HG03521 (cell line): ENCODE results near the gene GATA6.

Experiments
- ATAC-seq: cut with Tn5 transposase; IDR thresholded peaks from one replicate; pipeline ENCODE4 v1.9.1; 2021; ENCODE audit warnings: mild to moderate bottlenecking, moderate library complexity; ENCODE audit not compliant: unreplicated experiment

The GATA6 gene

DNA sequence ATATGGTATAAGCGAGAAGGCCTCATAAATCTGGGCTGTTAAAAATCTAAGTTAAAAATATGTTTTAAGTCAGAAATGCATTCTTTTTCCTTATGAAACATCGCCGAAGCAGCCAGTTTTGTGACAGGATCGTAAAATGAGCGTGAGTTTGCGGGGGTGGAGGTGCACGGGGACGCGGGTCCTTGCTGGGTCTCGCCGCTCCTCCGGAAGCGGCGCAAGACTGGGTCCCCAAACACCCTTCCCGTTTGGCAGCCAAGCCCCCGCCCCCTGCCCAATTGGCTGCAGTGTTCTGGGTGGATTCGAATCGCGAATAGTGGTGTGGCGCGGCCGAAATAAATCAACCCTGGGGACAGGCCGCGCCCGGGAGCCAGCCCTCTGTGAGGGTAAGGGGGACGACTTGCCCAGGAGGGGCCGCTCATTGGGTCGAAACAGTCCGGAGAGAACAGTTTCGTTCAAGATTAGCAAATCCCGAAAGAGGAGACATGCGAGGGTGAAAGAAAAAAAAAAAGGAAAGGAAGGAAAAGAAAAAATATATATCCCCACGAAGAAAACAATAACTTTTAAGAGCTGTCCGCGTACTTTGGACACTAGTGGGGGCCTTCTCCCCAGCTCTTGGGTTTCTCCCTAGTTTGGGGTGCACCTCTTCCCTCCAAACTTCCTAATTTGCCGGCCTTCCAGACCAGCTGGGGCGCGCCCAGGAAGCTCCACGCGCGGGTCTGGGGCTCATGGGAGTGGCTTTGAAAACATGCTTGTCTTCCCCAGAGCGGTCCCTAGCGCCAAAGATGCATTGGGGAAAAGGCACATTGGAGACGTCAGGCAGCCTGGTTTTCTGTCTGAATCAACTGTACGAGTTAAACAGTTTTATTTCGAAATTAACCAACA lies 3.1 kb upstream of the GATA6 start:
- no peak for ATAC-seq

DNA sequence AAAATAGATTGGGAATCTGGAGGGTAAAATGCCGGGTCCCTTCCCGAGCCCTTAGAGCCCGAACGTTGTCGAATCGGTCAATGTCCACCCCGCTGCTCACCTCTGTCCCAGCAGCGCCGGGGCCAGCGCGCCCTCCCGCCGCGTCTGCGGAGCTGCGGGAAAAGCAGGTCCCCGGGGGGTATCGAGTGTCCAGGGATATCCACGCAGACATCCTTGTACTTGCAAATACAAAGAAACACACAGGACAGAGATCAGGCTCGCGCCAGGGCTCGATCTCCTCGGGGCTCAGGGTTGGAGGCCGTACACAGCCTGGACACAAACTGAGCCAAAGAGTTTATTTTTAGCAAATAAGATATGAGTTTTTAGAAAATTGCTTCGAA lies 2.3 kb upstream of the GATA6 start:
- no peak for ATAC-seq

DNA sequence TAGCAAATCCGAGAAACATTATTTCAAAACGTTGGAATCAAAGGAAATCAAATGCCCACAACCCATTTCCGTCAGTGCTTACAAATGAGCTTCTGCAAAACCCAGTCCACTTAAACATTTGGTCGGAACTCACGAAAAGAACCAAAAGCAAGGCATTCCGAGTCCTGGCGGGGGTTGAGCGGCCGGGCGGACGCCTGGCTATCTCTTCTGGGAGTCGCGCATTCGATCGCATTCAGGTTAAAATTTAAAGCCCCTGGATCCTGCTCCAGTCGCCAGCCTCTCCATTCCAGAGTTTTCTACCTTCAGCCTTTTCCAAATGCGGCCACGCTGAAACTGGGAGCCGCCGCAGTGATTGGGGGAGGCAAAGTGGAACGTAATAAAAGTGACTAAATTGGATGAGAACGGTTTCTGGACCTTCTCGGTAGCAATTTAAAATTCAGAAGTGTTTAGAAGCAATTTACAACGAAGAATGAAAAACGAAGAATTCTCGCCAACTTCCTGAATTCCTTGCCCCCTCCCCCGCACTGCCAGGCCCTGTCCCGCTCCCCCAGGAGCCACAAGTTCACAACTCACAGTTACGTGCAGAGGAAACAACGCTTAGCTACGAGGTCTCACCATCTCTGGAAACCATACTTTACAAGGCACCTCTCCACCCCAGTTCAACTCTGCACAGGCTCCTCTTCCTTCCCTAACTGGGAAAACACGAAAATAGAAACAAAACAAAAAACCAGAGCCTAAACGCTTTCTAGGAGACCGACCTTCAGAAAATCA lies 1.7 kb upstream of the GATA6 start:
- no peak for ATAC-seq

DNA sequence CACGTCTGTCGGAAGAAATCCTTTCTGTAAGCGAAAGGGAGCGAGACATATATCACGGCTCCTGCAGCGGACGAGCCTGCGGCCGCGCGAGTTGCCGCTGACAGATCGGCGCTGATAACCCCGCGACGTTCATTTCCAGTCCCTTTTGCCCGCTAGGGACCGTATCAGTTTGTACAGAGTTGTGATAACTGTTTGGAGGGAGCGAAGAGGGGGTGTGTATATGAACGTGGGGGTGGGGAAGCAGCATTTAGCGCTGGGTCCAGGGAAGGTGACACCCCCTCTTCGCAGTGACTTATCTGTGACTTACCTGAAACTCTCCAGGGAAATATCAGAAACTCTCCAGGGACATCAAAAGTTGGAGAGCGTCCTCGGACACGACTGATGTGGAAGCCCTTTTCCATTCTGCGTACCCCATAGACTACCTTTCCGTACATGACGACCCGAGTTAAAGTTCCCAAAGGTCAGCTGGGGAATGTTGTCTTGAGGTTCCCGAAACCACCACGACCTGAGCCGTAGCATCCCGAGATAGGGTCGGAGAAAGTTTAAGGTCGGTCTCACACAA lies 948 bp upstream of the GATA6 start:
- no peak for ATAC-seq

DNA sequence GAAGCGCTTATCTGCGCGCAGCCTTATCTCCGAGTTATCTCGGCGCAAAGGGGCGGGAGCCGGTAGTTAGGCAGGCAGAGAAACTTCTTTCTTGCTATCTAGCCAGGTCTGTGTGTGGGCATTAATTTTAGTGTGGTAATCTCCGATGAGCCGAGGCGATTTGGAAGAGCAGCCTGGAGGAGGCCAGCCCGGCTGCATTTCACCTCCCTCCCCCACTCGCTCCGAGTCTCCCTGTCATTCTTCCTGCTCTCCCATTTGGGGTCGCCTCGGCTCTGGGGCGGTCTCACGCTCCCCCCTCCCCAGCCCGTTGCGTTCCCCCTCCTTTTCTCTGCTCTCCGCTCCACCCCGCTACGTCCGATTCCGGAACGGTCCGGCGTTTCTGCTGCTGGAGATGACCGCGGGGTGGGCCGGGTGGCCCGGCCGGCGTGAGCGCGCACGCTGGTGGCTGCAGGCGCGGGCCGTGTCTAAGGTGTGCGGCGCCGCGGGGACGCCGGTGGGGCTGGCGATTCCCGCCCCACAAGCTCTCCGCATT lies 566 bp downstream of the GATA6 start:
- ATAC-seq: no peak

DNA sequence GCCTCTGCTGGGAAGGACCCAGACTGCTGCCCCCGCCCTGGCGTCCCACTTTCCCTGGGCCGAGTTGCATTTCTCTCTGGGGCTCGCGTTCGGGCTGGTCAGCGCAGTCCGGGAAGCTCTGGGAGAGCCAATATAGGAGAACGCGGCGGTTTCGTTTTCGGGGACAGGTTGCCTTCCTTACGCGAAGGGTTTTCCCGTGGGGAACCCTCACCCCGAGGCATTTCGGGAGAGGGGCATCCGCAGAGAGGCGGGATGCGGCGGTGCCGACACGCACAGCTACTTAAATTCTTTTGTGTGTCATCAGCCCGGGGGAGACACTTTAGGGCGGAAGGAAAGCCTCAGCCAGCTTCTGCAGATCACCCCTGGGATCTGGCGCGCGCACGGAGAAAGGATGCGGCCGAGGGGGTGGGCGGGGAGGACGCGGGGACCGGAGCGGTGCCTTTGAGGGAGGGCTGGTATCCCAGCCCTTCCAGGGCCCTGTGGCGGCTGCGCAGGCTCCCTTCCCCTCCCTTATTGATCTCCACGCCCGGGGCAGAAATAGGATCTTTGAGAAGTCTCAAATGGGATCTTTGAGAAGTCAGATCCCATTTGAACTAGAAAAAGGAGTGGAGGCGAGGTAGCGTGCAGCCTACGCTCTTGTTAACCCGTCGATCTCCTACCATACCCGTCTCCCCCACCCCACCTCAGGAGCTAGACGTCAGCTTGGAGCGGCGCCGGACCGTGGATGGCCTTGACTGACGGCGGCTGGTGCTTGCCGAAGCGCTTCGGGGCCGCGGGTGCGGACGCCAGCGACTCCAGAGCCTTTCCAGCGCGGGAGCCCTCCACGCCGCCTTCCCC lies 1.2 kb downstream of the GATA6 start:
- ATAC-seq: no peak

DNA sequence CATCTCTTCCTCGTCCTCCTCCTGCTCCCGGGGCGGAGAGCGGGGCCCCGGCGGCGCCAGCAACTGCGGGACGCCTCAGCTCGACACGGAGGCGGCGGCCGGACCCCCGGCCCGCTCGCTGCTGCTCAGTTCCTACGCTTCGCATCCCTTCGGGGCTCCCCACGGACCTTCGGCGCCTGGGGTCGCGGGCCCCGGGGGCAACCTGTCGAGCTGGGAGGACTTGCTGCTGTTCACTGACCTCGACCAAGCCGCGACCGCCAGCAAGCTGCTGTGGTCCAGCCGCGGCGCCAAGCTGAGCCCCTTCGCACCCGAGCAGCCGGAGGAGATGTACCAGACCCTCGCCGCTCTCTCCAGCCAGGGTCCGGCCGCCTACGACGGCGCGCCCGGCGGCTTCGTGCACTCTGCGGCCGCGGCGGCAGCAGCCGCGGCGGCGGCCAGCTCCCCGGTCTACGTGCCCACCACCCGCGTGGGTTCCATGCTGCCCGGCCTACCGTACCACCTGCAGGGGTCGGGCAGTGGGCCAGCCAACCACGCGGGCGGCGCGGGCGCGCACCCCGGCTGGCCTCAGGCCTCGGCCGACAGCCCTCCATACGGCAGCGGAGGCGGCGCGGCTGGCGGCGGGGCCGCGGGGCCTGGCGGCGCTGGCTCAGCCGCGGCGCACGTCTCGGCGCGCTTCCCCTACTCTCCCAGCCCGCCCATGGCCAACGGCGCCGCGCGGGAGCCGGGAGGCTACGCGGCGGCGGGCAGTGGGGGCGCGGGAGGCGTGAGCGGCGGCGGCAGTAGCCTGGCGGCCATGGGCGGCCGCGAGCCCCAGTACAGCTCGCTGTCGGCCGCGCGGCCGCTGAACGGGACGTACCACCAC lies 2.1 kb downstream of the GATA6 start:
- ATAC-seq: no peak

DNA sequence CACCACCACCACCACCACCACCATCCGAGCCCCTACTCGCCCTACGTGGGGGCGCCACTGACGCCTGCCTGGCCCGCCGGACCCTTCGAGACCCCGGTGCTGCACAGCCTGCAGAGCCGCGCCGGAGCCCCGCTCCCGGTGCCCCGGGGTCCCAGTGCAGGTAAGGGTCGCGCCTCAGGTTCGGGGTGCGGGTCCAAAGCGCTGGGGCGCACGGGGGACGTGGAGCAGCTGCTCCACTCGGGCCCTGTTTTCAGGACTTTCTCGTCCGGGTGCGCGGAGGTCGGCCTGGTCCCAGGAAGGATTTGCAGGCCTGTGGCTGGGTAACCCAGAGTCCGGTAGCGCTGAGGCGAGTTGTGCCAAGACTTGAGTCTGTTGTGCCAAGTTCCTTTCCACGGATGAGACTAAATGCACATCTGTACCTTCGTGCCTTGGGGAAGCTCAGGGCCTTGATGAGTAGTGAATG lies 2.8 kb downstream of the GATA6 start:
- ATAC-seq: no peak

DNA sequence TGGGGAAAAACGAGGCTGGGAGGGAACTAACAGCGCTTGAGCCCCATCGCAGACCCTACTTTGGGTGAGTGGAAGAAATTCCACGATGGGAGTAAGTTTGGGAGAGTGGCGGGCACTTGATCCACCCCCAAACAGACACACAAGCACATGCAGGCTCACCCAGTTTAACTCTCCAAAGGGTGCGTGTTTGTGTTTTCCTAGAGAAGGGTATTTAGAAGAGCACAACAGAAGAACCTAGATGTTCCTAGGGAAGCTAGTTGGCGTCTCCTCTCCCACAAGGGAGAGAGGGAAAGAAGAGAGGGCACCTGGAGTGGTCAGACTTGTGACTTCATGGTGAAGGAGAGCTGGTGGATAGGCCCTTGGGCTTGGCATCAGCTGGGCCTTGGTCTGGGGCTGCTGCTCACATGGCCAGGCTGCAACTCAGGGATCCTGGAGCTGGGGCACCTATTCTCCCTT lies 3.2 kb downstream of the GATA6 start:
- ATAC-seq: no peak

DNA sequence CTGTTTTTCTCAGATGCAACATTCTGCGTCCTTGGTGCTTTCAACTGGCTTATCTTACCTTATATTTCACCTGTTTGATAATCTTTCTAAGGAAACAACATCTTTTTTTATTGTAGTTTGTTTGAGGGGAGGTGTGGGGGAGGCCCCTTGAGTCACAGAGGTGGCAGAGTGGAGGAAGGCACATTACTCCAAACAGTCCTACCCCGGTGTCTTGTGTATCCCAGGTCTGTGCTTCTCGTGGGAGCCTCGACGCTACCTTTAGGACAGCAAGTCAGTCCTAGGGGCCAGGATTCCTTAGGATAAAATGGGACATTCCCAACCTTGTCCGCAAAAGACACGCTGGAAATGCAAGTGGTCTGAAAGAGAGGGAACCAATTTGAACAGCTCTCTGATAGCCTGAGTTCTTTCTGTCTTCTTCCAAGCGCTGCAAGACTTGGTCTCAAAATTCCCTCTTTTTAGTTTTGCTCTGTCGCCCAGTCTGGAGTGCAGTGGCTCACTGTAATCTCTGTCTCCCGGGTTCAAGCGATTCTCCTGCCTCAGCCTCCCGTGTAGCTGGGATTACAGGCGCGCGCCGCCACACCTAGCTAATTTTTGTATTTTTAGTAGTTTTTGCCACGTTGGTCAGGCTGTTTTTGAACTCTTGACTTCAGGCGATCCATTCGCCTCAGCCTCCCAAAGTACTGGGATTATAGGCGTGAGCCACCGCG lies 4.0 kb downstream of the GATA6 start:
- no peak for ATAC-seq

DNA sequence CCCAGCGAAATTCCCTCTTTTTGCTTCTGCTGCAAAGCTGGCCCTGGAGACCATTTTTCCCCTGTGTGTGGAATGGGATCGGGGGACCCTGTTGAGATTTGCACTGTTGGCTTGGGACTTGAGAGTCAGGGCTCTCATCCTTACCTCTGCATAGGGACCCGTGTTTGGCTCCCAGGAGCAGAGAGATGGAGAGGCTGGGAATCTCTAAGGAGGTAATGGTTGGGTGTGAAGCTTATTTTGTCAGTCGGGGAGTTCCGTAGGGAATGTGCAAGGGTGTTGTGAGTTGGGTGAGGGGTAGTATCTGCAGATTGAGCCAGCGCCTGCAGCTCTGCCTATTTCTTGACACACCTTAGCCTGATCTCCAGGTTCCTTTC lies 4.5 kb downstream of the GATA6 start:
- ATAC-seq: no peak

DNA sequence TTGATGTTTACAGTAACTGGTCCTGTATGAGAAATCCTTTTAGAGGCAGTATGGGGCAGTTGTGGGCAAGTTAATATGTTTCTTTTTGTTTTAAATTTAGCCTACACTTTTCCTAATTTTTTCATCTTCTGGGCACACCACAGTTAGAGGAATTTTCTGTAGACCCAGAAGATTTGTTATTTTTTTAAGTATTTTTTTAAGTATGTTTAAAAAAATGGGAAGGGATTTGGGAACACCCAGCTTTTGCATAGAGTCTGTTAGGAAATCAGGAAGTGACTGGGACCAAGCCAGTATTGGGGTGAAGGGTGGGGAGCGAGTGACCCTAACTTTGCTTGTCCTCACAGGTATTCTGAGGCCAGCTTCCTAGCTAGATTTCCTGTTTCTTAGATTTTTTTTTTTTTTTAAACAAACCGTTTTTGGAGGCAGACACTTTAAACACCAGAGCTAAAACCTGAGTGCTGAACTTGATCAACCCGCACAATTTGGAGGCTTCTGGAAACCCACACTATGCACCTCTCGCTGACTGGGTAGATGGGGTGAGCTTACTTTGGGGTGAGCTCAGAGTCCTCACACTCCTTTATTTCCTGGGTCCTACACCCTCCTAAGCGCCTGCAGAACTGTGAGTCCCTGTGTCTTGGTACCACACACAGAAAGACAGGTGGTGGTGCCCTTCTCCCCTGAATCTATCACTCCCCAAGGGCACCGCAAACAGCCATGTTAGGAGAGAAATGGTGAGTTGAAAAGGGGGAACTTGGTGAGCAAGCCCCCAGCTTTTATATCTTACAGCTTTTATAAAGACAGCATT lies 5.2 kb downstream of the GATA6 start:
- no peak for ATAC-seq

DNA sequence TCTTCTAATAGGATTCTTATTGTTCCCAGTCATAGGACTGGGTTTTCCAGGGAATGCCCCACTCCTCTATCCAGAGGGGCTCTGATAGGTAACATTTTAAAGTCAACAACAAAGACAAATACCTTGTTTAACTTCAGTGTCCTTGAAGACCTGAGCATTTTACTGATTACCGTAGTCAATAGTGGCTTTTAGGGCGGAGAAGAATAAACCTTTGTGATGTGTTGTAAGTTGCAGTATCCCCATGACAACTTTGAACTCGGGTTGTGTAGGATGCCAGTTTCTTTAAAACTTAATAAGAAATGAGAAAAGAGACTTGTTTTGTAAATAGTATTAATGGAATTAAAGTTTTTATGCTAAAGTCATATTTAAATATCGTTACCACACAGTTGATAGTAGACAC lies 6.0 kb downstream of the GATA6 start:
- ATAC-seq: no peak

DNA sequence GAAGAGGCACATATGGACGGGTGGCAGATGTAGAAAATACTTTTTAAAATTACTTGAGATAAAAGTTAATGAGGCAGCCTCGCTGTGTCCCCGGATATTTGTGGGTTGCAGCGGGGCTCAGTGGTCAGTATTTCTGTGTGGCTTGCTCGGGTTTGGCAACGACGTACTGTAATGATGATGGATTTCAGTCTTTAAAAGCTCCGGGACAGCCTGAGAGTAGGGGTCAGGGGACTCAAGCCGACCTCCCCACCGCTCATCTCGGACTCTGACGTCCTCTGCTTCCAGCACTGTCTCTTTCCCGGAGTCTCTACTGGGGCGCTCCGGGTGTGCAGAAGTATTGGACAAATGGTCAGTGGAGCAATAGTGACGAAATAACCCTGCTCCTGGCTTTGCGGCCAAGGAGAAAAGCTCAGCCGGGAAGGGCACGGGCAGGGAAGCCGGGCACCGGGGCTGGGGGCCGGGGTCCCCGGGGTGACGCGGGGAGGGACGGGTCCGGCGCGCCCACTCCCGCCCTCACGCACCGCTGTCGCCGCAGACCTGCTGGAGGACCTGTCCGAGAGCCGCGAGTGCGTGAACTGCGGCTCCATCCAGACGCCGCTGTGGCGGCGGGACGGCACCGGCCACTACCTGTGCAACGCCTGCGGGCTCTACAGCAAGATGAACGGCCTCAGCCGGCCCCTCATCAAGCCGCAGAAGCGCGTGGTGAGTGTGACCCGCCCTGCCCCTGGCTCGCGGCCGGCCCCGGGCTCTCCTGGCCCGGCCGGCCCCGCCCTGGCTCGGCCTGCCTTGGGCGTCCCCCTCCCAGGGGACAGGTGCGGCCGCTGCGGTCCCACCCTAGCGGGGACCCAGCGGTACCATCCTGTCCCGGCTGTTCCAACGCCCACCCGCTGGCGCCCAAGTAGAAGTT lies 7.3 kb downstream of the GATA6 start:
- no peak for ATAC-seq

DNA sequence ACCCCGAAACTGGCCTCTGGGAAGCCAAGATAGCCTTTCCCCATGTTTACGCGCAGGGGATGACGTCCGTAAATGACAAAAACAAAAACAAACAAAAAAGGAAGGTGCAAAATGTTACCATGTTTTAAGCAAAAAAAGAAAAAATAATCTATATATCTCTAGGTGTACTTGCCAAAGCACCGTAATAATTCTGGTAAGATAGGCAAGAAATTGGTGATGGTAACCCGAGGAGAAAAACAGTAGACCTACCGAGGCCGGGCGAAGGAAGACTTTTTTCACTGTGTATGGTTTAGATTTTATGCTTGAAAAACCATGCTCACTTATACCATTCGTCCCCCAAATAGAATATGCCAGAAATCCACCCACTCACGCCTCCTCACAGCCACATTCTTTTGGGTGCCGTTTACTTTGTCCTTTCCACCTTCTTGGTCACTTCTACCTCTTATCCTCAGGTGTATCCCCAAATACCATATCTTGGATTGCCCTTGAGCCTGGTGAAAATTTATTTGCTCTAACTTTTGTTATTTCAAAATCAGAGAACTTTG lies 8.0 kb downstream of the GATA6 start:
- ATAC-seq: no peak

DNA sequence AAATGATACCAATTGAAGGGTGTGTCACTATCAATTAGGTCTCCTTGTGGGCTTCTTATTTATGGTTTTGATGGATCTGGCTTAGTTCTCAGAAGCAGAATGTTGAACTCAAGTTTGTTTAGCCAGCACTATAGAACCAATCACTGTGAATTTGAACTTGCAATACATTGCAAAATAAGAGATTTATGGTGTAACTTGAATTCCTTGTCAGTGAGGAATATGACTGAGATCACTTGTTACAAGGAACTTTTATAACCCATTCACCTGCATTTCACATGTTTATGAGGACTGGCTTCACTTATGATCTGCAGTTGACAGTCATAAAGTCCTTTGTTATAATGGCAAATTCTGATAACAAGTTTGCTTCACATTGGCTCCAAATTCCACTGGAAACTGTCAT lies 9.8 kb downstream of the GATA6 start:
- no peak for ATAC-seq

DNA sequence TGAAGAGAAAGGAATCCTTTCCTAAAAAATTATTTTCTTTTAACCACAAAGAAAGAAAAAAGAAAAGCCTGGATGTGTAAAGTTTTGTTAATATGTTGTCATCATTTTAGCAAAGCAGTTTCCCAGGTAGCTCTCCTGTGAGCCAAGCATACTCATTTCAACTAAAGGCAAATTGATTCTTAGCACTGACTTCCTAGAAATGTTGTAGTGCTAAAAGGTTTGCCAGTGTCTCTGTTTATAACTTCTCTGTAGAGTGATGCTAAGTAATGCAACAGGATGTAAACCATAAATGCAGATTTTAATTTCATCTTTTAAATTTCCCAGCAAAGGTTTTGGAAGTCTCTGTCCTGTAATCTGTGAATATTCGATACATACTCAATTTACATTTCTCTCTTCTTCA lies 10.2 kb downstream of the GATA6 start:
- no peak for ATAC-seq
